Measurements from ENCODE around the gene KATNB1.
"Not testable (repeated sequence)": the region's sequence is repeated elsewhere in the genome, so short reads cannot be mapped to it uniquely, and the experiment has no call there.

- TF ChIP-seq ARNT (IDR thresholded peaks at IDR 0.05); FOXK2 (IDR thresholded peaks at IDR 0.05); TARDBP (IDR thresholded peaks at IDR 0.05); SP1 (IDR thresholded peaks at IDR 0.05); LEF1 (IDR thresholded peaks at IDR 0.05; ENCODE audit: borderline replicate concordance); BHLHE40 (IDR thresholded peaks at IDR 0.05; ENCODE audit: borderline replicate concordance); FOXM1 (IDR thresholded peaks at IDR 0.05; ENCODE audit: borderline replicate concordance); ZNF384 (IDR thresholded peaks at IDR 0.05); NFRKB (IDR thresholded peaks at IDR 0.05); ELF4 (IDR thresholded peaks at IDR 0.05); SUZ12 (IDR thresholded peaks at IDR 0.05): not testable (repeated sequence)
- TF ChIP-seq, protein P1, sequence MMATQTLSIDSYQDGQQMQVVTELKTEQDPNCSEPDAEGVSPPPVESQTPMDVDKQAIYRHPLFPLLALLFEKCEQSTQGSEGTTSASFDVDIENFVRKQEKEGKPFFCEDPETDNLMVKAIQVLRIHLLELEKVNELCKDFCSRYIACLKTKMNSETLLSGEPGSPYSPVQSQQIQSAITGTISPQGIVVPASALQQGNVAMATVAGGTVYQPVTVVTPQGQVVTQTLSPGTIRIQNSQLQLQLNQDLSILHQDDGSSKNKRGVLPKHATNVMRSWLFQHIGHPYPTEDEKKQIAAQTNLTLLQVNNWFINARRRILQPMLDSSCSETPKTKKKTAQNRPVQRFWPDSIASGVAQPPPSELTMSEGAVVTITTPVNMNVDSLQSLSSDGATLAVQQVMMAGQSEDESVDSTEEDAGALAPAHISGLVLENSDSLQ (IDR thresholded peaks at IDR 0.05), result not testable (repeated sequence)
Measured at GRCh38 chr16:57779836-57780235, 44.3 kb downstream of the KATNB1 start.

Measured in HEK293T (cell line).